ENCODE measurements around the gene C7orf25.

Gene C7orf25

DNA sequence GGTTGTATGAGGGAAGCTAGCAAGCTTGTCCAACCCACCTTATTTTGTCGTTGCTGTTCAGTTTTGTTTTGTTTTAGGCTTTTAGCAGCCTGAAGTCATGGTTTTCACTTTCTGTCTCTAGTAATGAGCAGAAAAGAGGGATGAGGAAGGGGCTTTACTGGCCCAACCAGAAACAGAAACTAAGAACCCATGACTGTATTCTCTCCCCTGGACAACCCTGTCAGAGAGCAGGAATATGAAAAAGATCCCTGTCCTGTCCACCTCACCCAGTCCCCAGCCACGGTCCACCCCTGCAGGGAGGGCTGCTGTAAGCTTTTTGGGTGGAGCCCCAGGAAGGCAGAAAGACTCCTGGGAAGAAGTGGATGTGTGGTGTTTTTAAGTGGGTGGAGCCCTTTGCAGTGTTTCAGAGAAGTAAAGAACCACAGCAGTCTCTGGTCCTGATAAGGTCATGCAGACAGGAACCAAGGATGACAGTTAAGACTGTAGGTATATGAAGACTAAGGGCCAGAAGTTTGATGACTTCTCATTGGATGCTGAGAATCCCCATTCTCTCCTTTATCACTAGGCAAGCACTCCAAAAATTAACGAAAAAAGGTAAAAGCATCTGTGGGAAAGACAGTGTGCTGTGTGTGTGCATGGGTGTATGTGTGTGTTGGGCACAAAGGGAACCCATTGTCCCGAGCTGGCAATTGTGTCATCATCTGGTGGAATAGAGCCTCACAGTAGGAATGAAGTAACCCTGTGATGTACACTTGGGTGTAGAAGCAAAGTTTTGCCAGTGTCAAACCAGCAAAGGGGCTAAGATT, 34.2 kb upstream of the C7orf25 start:
- Histone ChIP-seq H3K4me3 (replicated peaks; ENCODE audit: low read depth, low read length) (peak overlapping the region; percentile 31), H3K27me3 (replicated peaks; ENCODE audit: control insufficient read depth, insufficient read depth, low read length) (no peaks in the 10 kb centered on the region)
- peak; percentile 57 for DNase-seq (ENCODE audit: extremely low read depth, insufficient read length)

DNA sequence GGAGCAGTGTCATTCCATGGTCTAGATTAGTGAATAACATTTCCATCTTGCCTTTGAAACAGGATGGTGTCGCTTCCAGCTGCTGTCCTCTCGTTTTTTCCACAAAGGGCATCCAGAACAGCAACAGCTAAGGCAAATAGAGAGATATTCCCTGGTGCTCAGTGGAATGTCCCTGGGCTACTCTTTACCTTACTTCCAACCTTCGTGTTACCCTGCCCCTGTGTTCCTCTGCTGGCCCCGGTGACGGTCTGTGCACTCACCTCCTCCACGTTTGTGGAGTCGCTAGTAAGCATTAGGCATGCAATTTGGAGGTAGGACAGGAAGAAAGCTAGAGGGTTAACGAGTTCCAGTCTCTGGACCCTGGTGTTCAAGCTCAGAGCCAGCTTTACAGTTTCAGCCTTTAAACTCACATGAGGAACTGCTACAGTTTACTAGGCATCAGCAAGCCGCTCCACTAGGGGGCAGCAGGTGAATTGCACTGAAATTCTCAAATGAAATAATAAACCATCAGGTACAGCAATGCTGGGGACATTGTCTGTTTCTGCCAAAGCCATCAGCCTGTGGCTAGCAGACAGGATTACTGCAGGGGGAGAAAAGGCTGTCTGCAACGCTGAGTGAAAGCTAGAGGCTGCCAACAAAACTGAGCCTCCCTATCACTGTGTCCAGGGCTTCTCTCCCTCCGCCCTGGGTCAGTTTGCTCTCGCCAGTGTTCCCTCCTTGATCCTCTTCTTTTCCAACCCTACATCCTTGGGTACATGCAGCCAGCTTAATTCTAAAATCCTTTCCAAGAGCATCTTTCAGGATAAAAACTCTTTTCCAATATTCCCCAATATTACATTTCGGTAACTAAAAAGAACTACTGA, 29.3 kb upstream of the C7orf25 start:
- Histone ChIP-seq H3K36me3 (ENCODE audit: control insufficient read depth, insufficient read depth, low read length) (peaks cover 2% of the 10 kb centered on the region; the same call in 1 of the 2 replicates), H3K4me3 (replicated peaks; ENCODE audit: low read depth, low read length) (no peak overlapping the region), H3K27me3 (replicated peaks; ENCODE audit: control insufficient read depth, insufficient read depth, low read length) (no peaks in the 10 kb centered on the region)
- TF ChIP-seq, protein P1, sequence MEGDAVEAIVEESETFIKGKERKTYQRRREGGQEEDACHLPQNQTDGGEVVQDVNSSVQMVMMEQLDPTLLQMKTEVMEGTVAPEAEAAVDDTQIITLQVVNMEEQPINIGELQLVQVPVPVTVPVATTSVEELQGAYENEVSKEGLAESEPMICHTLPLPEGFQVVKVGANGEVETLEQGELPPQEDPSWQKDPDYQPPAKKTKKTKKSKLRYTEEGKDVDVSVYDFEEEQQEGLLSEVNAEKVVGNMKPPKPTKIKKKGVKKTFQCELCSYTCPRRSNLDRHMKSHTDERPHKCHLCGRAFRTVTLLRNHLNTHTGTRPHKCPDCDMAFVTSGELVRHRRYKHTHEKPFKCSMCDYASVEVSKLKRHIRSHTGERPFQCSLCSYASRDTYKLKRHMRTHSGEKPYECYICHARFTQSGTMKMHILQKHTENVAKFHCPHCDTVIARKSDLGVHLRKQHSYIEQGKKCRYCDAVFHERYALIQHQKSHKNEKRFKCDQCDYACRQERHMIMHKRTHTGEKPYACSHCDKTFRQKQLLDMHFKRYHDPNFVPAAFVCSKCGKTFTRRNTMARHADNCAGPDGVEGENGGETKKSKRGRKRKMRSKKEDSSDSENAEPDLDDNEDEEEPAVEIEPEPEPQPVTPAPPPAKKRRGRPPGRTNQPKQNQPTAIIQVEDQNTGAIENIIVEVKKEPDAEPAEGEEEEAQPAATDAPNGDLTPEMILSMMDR (IDR thresholded peaks at IDR 0.05; ENCODE audit: insufficient read depth, low read length, poor library complexity, severe bottlenecking): peak; percentile 89
- DNase-seq (ENCODE audit: extremely low read depth, insufficient read length): peak; percentile 24

More for the DNA sequence above, 34.2 kb upstream of the C7orf25 start:
- no peaks in the 10 kb centered on the region for H3K36me3 ChIP-seq (ENCODE audit: control insufficient read depth, insufficient read depth, low read length)
- TF ChIP-seq, protein P1 (IDR thresholded peaks at IDR 0.05; ENCODE audit: insufficient read depth, low read length, poor library complexity, severe bottlenecking): no peak

DNA sequence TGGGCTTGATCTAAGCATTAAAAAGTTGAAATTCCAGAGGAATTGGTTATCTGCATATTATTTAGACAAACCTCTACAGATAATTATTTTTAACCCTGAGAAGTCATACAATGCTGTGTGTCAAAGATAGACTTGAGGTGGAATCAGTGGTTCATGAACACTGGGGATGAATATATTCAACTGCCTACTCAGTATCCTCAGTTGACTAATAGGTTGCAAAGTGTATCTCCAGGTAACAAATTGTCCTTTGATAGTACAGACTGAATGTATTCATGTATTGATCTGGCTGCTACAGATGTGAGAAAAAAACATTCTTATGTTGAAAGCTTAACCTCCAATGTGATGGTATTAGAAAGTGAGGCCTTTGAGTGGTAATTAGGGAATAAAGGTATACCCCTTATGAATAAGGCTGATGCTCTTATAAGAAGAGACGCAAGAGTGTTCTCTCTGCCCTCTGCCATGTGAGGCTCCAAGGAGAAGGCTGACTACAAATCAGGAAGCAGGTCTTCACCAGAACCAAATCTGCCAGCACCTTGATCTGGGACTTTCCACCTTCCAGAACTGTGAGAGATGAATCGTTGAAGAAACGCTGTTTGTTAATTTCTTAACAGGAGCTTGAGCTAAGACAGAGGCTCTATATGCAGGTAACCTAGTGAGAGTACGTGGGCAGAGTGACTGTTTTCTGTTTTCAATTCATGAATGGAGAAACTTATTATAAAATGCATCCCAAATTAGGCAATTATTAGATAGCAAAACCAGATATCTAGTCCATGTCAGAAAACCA, 27.8 kb upstream of the C7orf25 start:
- no peak for DNase-seq (ENCODE audit: extremely low read depth, insufficient read length)
- Histone ChIP-seq H3K27me3 (replicated peaks; ENCODE audit: control insufficient read depth, insufficient read depth, low read length) (no peaks in the 10 kb centered on the region), H3K4me3 (replicated peaks; ENCODE audit: low read depth, low read length) (no peak overlapping the region), H3K36me3 (ENCODE audit: control insufficient read depth, insufficient read depth, low read length) (peaks cover 4% of the 10 kb centered on the region; the same call in 1 of the 2 replicates)
- TF ChIP-seq, protein P1 (IDR thresholded peaks at IDR 0.05; ENCODE audit: insufficient read depth, low read length, poor library complexity, severe bottlenecking): no peak

DNA sequence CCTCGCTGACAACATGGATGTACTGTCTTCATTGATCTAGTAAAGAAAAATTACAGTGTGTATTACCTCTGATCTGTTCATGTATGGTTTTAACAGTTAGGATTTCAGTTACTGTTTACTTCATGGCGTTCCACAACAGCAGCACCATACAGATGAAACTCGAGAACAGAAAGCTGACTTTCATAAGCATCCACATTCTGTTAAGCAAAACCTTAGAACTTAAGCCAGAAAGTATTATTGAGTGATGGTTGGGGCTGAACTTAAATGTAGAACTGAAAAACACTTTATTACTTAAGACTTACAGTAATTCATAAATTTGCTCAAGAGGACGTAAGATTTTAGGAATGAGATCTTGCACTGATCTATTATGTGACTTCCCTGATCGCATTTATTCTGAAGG, 24.0 kb upstream of the C7orf25 start:
- H3K27me3 ChIP-seq (replicated peaks; ENCODE audit: control insufficient read depth, insufficient read depth, low read length): no peaks in the 10 kb centered on the region
- DNase-seq (ENCODE audit: extremely low read depth, insufficient read length): no peak
- peaks cover 4% of the 10 kb centered on the region; the same call in 1 of the 2 replicates for H3K36me3 ChIP-seq (ENCODE audit: control insufficient read depth, insufficient read depth, low read length)
- H3K4me3 ChIP-seq (replicated peaks; ENCODE audit: low read depth, low read length): no peak overlapping the region
- TF ChIP-seq, protein P1 (IDR thresholded peaks at IDR 0.05; ENCODE audit: insufficient read depth, low read length, poor library complexity, severe bottlenecking): no peak

DNA sequence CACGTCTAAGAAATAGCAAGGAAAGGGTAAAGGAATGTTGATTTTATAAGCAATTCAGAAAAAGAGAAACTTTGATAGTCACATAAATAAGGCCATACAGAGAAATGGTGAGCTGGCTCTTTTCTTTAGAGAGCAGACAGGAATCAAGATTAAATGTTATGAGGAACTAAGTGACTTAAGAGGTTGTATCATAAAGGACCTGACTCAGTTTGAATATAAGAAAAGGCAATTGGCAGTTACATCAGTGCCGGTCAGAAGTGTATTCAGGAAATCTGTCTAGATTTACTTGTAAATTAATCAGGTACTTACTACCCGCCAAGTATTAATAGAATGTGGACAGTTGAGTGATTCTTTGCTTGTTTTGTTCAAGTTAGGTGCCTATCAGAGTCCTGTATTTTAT, 22.4 kb upstream of the C7orf25 start:
- no peaks in the 10 kb centered on the region for H3K27me3 ChIP-seq (replicated peaks; ENCODE audit: control insufficient read depth, insufficient read depth, low read length)
- peaks cover 4% of the 10 kb centered on the region; the same call in 1 of the 2 replicates for H3K36me3 ChIP-seq (ENCODE audit: control insufficient read depth, insufficient read depth, low read length)
- no peak for DNase-seq (ENCODE audit: extremely low read depth, insufficient read length)
- no peak overlapping the region for H3K4me3 ChIP-seq (replicated peaks; ENCODE audit: low read depth, low read length)
- TF ChIP-seq, protein P1 (IDR thresholded peaks at IDR 0.05; ENCODE audit: insufficient read depth, low read length, poor library complexity, severe bottlenecking): no peak
